ENCODE measurements around the gene CCDC142.

Gene CCDC142

GRCh38 chr2:74430502-74430901 lies 52.3 kb downstream of the CCDC142 start:
- H3K27ac ChIP-seq, result no peak overlapping the region
- H3K4me3 ChIP-seq (ENCODE audit: low read depth, low read length), result no peak overlapping the region
- no peak for DNase-seq
- H3K27me3 ChIP-seq (replicated peaks), result no peaks in the 10 kb centered on the region
- TF ChIP-seq, protein P1, sequence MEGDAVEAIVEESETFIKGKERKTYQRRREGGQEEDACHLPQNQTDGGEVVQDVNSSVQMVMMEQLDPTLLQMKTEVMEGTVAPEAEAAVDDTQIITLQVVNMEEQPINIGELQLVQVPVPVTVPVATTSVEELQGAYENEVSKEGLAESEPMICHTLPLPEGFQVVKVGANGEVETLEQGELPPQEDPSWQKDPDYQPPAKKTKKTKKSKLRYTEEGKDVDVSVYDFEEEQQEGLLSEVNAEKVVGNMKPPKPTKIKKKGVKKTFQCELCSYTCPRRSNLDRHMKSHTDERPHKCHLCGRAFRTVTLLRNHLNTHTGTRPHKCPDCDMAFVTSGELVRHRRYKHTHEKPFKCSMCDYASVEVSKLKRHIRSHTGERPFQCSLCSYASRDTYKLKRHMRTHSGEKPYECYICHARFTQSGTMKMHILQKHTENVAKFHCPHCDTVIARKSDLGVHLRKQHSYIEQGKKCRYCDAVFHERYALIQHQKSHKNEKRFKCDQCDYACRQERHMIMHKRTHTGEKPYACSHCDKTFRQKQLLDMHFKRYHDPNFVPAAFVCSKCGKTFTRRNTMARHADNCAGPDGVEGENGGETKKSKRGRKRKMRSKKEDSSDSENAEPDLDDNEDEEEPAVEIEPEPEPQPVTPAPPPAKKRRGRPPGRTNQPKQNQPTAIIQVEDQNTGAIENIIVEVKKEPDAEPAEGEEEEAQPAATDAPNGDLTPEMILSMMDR (IDR thresholded peaks at IDR 0.05; ENCODE audit: low read depth, low read length, missing control alignments), result no peak
- H3K36me3 ChIP-seq (replicated peaks), result peaks cover 32% of the 10 kb centered on the region
- in situ Hi-C loops (cut with HindIII; ENCODE audit: low pct_ligation_motif_present, low sequenced_read_pairs), result no loop called here

DNA sequence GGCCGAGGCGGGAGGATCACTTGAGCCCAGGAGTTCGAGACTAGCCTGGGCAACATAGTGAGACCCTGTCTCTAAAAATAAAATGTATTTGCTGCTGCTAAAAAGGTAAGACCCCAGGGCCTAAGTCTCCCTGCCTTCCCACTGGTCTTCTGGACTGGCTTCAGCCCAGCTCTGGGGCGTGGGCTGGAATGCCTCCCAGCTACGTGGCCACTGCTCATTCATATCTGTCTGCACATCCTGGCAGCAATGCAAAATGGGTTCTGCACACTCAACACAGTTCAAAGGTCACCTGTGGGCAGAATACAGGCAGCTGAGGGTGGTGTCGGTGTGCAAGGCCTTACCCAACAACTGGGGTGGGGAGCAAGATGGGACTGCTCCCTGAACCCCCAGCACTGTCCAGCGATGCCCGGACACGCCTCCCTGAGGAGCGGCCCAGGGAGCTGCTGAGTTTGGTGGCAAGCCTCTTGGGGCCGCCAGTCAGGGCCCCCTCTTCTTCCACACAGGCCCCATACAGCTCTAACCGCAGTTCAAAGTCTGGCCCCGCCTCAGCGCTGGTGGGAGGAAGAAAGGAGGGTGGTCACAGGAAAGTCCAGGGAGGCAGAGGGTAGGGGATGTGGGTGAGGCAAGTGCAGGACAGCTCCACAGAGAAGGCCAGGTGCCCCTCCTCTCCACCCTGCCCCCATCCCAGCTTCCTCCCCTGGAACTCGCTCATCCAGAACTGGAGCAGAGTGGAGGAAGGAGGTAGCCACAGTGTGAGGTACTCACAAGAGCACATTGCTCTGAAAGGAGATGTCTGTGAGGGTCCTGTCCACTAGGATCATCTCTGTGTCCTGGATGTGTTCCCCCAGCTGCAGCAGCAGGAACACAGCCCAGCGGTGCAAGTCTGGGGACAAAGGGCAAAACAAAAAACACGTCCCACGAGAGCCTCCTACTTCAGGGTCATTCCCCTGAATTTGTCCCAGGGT lies 53.0 kb downstream of the CCDC142 start:
- in situ Hi-C loops (cut with HindIII; ENCODE audit: low pct_ligation_motif_present, low sequenced_read_pairs), result no loop called here
- no peaks in the 10 kb centered on the region for H3K27me3 ChIP-seq (replicated peaks)
- TF ChIP-seq, protein P1 (IDR thresholded peaks at IDR 0.05; ENCODE audit: low read depth, low read length, missing control alignments), result no peak
- no peak for DNase-seq
- H3K27ac ChIP-seq, result no peak overlapping the region
- H3K36me3 ChIP-seq (replicated peaks), result peaks cover 37% of the 10 kb centered on the region
- H3K4me3 ChIP-seq (ENCODE audit: low read depth, low read length), result no peak overlapping the region

GRCh38 chr2:74428675-74429074 lies 54.1 kb downstream of the CCDC142 start:
- Histone ChIP-seq H3K36me3 (replicated peaks) (peaks cover 37% of the 10 kb centered on the region), H3K4me3 (ENCODE audit: low read depth, low read length) (no peak overlapping the region), H3K27me3 (replicated peaks) (no peaks in the 10 kb centered on the region), H3K27ac (no peak overlapping the region)
- TF ChIP-seq, protein P1 (IDR thresholded peaks at IDR 0.05; ENCODE audit: low read depth, low read length, missing control alignments), result no peak
- no peak for DNase-seq
- in situ Hi-C loops (cut with HindIII; ENCODE audit: low pct_ligation_motif_present, low sequenced_read_pairs), result no loop called here

GRCh38 chr2:74427551-74427950 lies 55.2 kb downstream of the CCDC142 start:
- Histone ChIP-seq H3K4me3 (ENCODE audit: low read depth, low read length) (no peak overlapping the region), H3K27me3 (replicated peaks) (no peaks in the 10 kb centered on the region), H3K27ac (no peak overlapping the region), H3K36me3 (replicated peaks) (peaks cover 37% of the 10 kb centered on the region)
- DNase-seq, result no peak
- TF ChIP-seq, protein P1 (IDR thresholded peaks at IDR 0.05; ENCODE audit: low read depth, low read length, missing control alignments), result no peak
- in situ Hi-C loops (cut with HindIII; ENCODE audit: low pct_ligation_motif_present, low sequenced_read_pairs), result no loop called here

DNA sequence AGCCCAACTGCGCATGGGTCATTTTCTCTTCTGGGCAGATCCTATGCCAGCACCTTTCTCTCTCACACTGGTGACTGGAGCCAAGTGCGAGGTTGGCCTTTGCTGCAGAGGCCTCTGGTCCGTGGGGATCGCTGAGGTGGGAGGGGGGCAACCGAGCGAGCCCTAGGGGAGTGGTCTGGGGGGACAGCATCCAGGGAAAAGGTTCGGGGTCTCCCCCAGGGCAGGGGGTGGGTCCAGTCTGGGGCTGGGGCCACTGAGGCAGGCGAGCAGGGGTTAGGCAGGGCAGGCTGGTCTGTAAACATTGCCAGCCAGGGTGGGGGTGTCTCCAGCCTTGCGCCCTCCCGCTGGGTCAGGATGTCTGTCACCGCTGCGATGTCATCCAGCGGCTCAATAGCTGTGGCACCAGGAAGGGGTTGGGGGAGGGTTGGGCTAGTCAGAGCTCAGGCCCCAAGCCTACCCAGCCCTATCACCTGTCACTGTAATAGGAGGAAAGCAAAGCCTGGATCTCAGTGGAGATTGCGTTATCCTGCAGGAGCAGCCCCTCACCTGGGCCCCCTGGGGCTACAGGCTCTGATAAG lies 56.5 kb downstream of the CCDC142 start:
- DNase-seq, result no peak
- in situ Hi-C loops (cut with HindIII; ENCODE audit: low pct_ligation_motif_present, low sequenced_read_pairs), result no loop called here
- Histone ChIP-seq H3K27me3 (replicated peaks) (no peaks in the 10 kb centered on the region), H3K36me3 (replicated peaks) (peaks cover 35% of the 10 kb centered on the region), H3K4me3 (ENCODE audit: low read depth, low read length) (no peak overlapping the region), H3K27ac (no peak overlapping the region)
- TF ChIP-seq, protein P1 (IDR thresholded peaks at IDR 0.05; ENCODE audit: low read depth, low read length, missing control alignments), result no peak

Measured in brain microvascular endothelial cell (primary cell).